NT2/D1 (cell line): ENCODE data around the gene TMEM132D.

Source experiments
- DNase-seq: peaks from one replicate; pipeline ENCODE4 v3.0.0-alpha.2; 2011; ENCODE audit warnings: low read depth, low spot score
- H3K27me3 ChIP-seq: 2 replicates; pipeline ENCODE4 v1.6.0; 2011; ENCODE audit warnings: mild to moderate bottlenecking; ENCODE audit not compliant: insufficient read length, insufficient read depth
- H3K36me3 ChIP-seq: 2 replicates; pipeline ENCODE4 v1.6.1; 2011; ENCODE audit warnings: mild to moderate bottlenecking, low read length, mixed read lengths; ENCODE audit not compliant: insufficient read depth, insufficient read length
- H3K4me1 ChIP-seq: 2 replicates; pipeline ENCODE4 v1.5.1; 2011; ENCODE audit not compliant: insufficient read depth, insufficient read length
- H3K4me3 ChIP-seq: 2 replicates; pipeline ENCODE4 v1.5.1; 2011; ENCODE audit warnings: low read depth; ENCODE audit not compliant: insufficient read length
- H3K9ac ChIP-seq: 2 replicates; pipeline ENCODE4 v1.6.0; 2011; ENCODE audit warnings: low read depth; ENCODE audit not compliant: insufficient read length
- H3K9me3 ChIP-seq: 2 replicates; pipeline ENCODE4 v1.5.1; 2011; ENCODE audit warnings: mild to moderate bottlenecking, low read length; ENCODE audit not compliant: insufficient read depth
- SUZ12 ChIP-seq: IDR thresholded peaks from 2 replicates; pipeline ENCODE4 v1.6.1; 2011; ENCODE audit not compliant: insufficient read length, insufficient read depth; ENCODE audit errors: extremely low read depth
- YY1 ChIP-seq: IDR thresholded peaks from 2 replicates; pipeline ENCODE4 v1.6.1; 2011; ENCODE audit not compliant: insufficient read length, insufficient read depth
- ZNF274 ChIP-seq: IDR thresholded peaks from 2 replicates; pipeline ENCODE4 v1.6.1; 2011; ENCODE audit warnings: mild to moderate bottlenecking, low read depth, low read length

TMEM132D gene

GRCh38 chr12:129788506-129789084, 115.2 kb downstream of the TMEM132D start:
- DNase-seq: no peak
- Histone ChIP-seq H3K4me3 (no peak overlapping the region), H3K4me1 (no peaks in the 10 kb centered on the region), H3K27me3 (no peaks in the 10 kb centered on the region), H3K9ac (no peak overlapping the region), H3K9me3 (0 out of 2 replicates have a peak, but pooled peaks cover 4% of the 10 kb centered on the region), H3K36me3 (no peaks in the 10 kb centered on the region)
- TF ChIP-seq ZNF274 (no peak), YY1 (no peak), SUZ12 (no peak)

GRCh38 chr12:129779989-129780388, 123.8 kb downstream of the TMEM132D start:
- Histone ChIP-seq H3K4me1 (peaks cover 3% of the 10 kb centered on the region), H3K9me3 (no peaks in the 10 kb centered on the region), H3K9ac (no peak overlapping the region), H3K4me3 (no peak overlapping the region), H3K27me3 (no peaks in the 10 kb centered on the region), H3K36me3 (no peaks in the 10 kb centered on the region)
- DNase-seq: no peak
- no peak for TF ChIP-seq SUZ12
- TF ChIP-seq YY1: no peak

- TF ChIP-seq ZNF274 (no peak), YY1 (no peak), SUZ12 (no peak)
- Histone ChIP-seq H3K4me1 (peaks cover 3% of the 10 kb centered on the region), H3K4me3 (no peak overlapping the region), H3K9ac (no peak overlapping the region), H3K9me3 (no peaks in the 10 kb centered on the region), H3K36me3 (no peaks in the 10 kb centered on the region), H3K27me3 (no peaks in the 10 kb centered on the region)
- DNase-seq: no peak
These were observed 124.8 kb downstream of the TMEM132D start for GRCh38 chr12:129779033-129779432.

GRCh38 chr12:129776977-129777667, 126.7 kb downstream of the TMEM132D start:
- no peaks in the 10 kb centered on the region for H3K9me3 ChIP-seq
- no peak overlapping the region for H3K4me3 ChIP-seq
- H3K4me1 ChIP-seq: peaks cover 3% of the 10 kb centered on the region
- H3K36me3 ChIP-seq: no peaks in the 10 kb centered on the region
- no peak overlapping the region for H3K9ac ChIP-seq
- TF ChIP-seq ZNF274: no peak
- no peak for TF ChIP-seq YY1
- TF ChIP-seq SUZ12: no peak
- DNase-seq: no peak
- H3K27me3 ChIP-seq: no peaks in the 10 kb centered on the region

GRCh38 chr12:129772501-129773493, 131.0 kb downstream of the TMEM132D start:
- Histone ChIP-seq H3K27me3 (no peaks in the 10 kb centered on the region), H3K9me3 (no peaks in the 10 kb centered on the region), H3K4me3 (no peak overlapping the region), H3K9ac (no peak overlapping the region), H3K36me3 (no peaks in the 10 kb centered on the region), H3K4me1 (peaks cover 6% of the 10 kb centered on the region)
- peak; percentile 52 for DNase-seq
- no peak for TF ChIP-seq YY1

- Histone ChIP-seq H3K36me3 (no peaks in the 10 kb centered on the region), H3K4me3 (no peak overlapping the region), H3K9ac (no peak overlapping the region), H3K9me3 (peaks cover 10% of the 10 kb centered on the region), H3K4me1 (peaks cover 6% of the 10 kb centered on the region), H3K27me3 (no peaks in the 10 kb centered on the region)
- TF ChIP-seq ZNF274: no peak
- TF ChIP-seq SUZ12: no peak
- no peak for TF ChIP-seq YY1
- DNase-seq: peak; percentile 68
These were observed 132.6 kb downstream of the TMEM132D start for GRCh38 chr12:129771238-129771637.

GRCh38 chr12:129765719-129766118, 138.1 kb downstream of the TMEM132D start:
- H3K9ac ChIP-seq: no peak overlapping the region
- TF ChIP-seq ZNF274 (no peak), YY1 (no peak), SUZ12 (no peak)
- H3K27me3 ChIP-seq: no peaks in the 10 kb centered on the region
- H3K4me1 ChIP-seq: peaks cover 2% of the 10 kb centered on the region
- no peak for DNase-seq
- H3K36me3 ChIP-seq: no peaks in the 10 kb centered on the region
- H3K9me3 ChIP-seq: peaks cover 24% of the 10 kb centered on the region
- no peak overlapping the region for H3K4me3 ChIP-seq
